GM18505 (cell line): ENCODE results near the gene VTI1A.
"Not testable (repeated sequence)": the region's sequence is repeated elsewhere in the genome, so short reads cannot be mapped to it uniquely, and the experiment has no call there.

Source experiments
- ATAC-seq: cut with Tn5 transposase; IDR thresholded peaks from one replicate; pipeline ENCODE4 v1.9.1; 2021; ENCODE audit not compliant: unreplicated experiment
- POLR2A ChIP-seq: IDR thresholded peaks from 4 replicates; pipeline ENCODE4 v1.6.1; 2011; ENCODE audit warnings: borderline replicate concordance; ENCODE audit not compliant: insufficient read depth, insufficient read length; ENCODE audit errors: extremely low read depth

VTI1A gene

DNA sequence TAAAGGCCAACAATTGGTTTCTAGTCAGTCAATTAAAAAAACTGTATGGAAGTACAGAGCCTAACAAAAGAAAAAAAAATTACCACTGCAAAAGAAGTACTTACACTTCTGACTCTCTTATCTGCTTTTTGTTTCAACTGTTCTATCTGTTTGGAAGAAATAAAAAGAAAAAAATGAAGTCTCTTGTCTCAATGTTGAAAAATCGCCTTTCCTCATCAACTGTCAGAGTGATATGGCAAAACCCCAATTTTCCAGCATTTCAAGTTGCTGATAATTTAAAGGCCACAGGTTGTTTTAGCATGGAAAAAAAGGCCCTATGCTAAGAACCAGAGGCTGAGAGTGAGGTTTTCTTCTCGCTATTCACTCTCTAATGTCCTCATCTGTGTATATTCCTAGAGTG, 13.9 kb upstream of the VTI1A start:
- TF ChIP-seq POLR2A: no peak
- ATAC-seq: no peak

DNA sequence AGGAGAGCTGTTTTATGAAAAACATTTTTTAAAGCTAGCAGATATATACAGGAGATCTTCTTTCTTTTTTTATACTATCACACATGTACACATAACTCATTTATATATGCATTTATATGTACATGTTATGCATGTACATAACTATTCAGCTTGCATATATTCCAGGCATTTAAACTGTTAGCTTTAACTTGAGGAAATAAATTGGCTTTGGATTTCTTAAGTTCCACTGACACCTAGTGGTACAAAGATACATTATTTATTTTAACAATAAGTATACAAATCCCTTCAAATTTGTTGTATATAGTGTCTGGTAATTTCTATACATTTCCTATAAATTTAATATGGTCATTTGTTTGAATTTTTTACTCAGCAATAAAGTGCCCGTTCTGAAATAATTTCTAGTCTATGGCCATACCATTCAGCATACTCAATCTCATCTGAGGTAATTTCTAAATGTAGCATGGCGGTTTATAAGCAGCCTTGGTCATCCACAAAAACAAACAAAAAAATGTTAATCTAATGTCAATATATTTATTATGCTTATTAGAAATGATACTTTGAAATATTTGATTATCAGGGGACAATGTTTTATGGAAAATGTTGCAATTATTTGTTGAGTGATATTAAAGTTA, 11.9 kb upstream of the VTI1A start:
- no peak for ATAC-seq
- no peak for TF ChIP-seq POLR2A

DNA sequence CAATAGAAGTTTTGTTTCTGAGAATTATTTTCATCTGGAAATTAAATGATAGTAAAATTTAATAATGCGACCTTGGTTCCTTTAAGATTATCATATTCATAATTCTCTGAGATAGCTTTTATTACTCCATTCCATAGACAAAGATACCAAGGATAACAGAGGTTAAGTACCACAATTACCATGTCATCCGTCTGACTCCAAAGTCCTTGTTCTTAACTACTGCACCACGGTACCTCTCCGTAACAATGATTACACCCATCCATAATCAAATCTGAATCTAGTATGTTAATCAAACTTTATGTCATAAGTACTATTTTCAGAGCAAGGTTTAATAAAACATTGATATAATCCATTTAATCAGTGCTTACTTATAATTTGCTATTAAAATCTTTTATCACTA, 8.7 kb upstream of the VTI1A start:
- no peak for ATAC-seq
- TF ChIP-seq POLR2A: no peak

DNA sequence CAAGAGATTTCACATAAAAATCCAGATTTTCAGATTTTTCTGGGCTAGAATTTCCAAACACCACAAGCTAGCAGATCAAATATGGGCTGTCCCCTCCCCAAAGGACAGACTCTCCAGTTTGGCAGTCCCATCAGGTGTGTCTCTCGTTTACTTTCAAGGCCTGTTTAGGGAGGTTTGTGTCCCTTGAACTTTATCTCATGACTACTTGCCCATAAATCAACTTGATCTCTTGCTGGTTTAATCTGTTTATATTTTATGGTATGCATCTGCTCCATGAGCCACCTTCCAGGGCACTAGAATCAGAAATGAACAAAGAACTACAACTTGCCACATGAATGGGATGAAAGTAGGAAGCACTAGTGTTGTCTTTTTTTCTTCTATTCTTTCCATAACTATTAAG, 5.5 kb upstream of the VTI1A start:
- TF ChIP-seq POLR2A: no peak
- ATAC-seq: no peak

DNA sequence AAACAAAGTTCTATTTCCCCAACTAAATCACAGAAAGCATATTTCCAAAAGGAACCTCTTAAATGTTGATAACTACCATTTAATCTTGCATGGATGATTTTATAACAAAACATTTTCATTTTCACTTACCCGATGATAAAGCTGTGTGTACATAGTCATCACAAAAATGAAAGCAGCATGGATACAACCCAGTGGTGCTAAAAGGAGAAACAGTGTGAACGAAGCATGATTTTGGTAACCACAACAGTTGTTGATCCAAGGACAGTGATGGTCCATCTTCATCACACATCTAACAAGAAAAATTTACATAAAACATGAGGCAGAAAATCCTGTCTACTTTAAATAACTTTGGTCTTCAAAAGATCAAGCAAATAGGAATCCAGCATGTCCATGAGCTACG, 5.0 kb upstream of the VTI1A start:
- no peak for TF ChIP-seq POLR2A
- no peak for ATAC-seq

DNA sequence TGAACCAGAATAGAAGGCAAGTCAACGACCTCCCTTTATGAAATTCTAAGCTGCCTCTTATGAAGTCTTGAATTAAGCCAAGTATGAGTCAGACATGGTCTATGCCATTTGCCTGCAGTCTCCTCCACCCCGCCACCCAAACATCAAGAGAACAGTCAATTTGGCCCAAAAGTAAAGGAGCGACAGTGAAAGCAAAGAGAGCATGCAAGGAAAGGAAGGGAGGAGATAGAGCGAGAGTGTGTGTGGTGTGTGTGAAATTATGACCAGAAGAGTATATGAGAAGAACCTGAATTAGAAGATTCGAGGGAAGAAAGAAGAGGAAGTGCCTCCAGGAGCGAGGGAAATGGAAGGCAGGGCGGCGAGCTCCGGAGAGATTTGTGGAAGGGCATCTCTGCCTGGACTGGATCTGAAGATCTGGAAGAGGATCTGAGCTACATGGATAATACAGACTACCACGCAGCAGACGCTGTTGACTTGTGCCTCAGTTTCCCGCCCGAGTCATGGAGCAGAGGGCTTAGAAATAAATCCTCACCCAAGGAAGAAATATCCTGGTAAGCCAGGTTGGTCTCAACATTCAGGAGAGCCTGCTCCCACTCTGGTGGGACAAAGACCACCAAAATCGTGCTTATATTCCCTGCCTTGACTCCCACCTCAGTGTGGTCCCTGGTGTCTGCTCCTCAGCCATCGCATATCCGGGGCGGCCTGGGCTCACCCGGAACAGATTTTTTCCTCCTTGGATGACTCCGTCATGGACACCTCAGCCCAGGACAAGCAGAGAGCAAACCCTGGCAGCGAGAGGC, 760 bp upstream of the VTI1A start:
- TF ChIP-seq POLR2A: no peak
- no peak for ATAC-seq

DNA sequence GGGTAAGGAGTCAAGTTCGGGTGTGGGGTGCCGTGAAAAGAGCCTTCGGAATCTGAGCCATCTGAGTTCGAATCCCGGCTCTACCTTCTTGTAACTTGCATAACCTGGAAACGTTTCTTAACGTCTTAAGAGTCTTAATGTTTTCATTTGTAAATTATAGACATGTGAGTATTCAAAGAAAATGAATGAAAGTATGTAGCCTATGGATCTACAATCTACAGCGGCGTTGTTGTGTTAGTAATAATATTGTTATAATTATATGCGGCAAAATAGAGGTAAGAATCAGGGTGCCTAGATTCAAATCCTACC, 559 bp downstream of the VTI1A start:
- ATAC-seq: no peak
- TF ChIP-seq POLR2A: no peak

DNA sequence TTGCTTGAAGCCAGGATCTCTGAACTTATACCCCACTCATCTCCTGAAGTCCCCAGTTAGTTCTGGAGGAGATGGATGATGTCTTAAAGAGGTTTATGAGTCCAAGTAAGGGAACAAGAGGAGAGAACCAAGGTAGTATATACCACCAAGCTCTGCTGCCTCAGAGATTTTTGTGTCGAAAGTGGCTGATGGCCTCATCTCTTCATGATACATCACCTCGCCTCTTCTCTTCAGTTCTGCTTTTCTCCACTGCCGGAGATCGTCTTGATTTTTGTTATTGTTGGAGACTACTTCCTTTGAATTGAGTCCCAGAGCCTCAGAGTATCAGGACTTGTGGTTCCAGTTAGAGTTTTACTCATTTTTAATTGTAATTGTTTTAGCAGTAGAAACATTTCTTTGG, 1.9 kb downstream of the VTI1A start:
- TF ChIP-seq POLR2A: no peak
- ATAC-seq: no peak

DNA sequence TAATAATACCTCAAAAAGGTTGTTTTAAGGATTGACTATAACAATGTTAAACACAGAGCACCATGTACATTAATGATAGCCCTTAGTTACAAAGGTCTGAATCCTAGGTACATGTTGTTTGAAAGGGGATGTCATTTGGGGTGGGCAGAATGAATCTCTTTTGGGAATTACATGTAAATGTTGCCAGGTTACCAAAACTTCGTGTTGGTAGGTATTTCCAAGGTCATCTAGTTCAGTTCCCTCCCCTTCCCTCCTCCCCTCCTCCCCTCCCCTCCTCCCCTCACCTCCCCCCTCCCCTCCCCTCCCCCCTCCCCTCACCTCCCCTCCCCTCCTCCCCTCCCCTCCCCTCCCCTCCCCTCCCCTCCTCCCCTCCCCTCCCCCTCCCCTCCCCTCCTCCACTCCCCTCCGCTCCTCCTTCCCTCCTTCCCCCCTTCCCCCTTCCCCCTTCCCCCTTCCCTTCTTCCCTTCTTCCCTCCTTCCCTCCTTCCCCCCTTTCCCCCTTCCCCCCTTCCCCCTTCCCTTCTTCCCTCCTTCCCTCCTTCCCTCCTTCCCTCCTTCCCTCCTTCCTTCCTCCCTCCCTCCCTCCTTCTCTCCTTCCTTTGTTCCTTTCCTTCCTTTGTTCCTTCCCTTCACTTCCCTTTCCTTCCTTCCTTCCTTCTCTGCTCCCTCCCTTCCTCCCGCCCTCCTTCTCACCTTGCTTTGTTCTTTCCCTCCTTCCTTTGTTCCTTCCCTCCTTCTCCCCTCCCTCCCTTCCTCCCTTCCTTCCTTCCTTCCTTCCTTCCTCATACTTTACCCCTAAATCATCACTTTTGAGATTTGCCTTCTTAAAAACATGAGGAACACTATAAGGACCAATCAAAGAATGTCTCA, 8.1 kb downstream of the VTI1A start:
- TF ChIP-seq POLR2A: no peak
- no peak for ATAC-seq

DNA sequence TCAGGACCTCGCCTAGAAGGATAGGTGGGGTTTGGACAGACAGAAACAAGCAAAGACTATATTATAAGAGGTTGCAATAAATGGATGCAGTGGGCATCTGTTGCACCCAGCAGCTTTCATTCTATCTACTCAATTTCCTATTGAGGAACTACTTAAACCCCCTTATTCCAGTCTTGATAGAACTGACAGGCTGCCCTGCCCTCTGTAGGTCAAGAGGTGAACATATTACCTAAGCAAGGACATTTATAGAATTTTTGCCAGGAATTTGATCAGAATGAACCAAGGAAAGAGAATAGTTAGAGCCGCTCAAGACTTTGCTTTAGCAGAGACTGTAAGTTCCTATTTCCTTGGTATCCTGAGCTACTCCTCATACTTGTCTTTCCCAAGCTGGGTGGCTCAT, 9.5 kb downstream of the VTI1A start:
- ATAC-seq: no peak
- no peak for TF ChIP-seq POLR2A

DNA sequence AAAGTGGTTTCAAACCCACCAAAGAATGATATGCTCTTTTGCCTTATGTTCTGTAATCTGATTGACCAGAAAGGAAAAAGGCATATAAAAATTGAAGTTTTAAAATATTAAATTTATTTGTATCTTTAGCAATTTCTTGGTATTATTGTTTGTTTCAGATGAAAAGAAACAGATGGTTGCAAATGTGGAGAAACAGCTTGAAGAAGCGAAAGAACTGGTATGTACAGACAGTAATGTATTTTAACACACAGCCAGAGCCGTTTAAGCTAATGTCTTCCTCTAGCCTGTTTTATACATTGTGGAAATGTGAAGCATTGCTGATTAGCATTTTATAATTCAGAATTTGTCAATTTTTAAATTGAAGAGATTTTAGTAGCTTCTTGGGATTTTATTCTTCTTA, 13.4 kb downstream of the VTI1A start:
- no peak for ATAC-seq
- TF ChIP-seq POLR2A: no peak

DNA sequence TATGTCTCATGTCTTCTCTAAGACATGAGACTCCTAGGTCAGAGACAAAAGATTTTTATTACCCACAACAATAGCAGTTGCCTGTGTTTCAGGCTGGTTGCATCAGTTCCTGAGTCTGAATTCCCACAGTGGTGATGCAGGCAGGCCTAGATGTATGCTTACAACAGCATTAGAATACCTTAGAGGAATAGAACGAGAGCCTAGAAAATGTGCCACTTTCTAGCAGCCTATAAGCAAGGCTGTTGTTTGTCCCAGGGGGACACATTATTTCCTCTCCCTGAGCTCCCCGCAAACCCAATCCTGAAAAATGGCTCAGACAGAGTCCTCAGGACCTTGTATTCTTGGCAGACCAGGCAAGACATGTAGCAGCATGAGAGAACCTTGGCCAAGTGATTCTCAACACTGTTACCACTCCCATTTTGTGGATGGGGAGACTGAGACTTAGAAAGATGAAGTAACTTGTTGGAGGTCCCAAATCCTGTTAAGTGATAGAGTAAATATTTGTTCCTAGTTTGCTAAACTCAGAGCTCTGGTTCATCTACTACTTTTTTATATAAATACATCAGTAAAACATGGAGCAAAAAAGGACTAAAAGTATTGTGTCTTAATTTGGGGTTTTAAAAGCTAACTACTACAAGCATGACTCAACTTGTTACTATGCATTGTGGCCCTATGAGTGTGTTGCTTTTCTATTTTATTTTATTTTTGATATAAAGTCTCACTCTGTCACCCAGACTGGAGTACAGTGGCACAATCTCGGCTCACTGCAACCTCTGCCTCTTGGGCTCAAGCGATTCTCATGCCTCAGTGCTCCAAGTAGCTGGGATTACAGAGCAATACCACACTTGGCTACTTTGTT, 14.2 kb downstream of the VTI1A start:
- TF ChIP-seq POLR2A: no peak
- no peak for ATAC-seq

DNA sequence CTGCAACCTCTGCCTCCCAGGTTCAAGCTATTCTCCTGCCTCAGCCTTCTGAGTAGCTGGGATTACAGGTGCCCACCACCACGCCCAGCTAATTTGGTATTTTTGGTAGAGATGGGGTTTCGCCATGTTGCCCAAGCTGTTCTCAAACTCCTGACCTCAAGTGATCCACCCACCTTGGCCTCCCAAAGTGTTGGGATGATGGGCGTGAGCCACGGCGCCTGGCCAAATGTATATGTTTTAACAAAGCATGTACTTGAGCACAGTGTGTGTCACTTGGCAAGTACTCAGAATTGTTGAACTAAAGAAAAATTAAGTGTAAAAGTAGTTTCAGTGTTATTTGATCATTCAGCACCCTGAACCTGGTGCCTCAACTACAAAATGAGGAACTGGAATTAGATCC, 17.1 kb downstream of the VTI1A start:
- ATAC-seq: not testable (repeated sequence)
